HG03097 (cell line): ENCODE data around the gene STS.
"Not testable (repeated sequence)": the region's sequence is repeated elsewhere in the genome, so short reads cannot be mapped to it uniquely, and the experiment has no call there.

ENCODE experiments used
- ATAC-seq: cut with Tn5 transposase; IDR thresholded peaks from one replicate; pipeline ENCODE4 v1.9.1; 2021; ENCODE audit not compliant: unreplicated experiment, low FRiP score

The STS gene

GRCh38 chrX:7178859-7179258 lies 31.3 kb downstream of the STS start:
- not testable (repeated sequence) for ATAC-seq

- ATAC-seq = no peak
Observed at GRCh38 chrX:7179446-7179845, 31.9 kb downstream of the STS start.

GRCh38 chrX:7184816-7185215 lies 37.3 kb downstream of the STS start:
- ATAC-seq = no peak

GRCh38 chrX:7188672-7189071 lies 41.2 kb downstream of the STS start:
- no peak for ATAC-seq

- ATAC-seq = no peak
Observed at GRCh38 chrX:7190157-7190556, 42.6 kb downstream of the STS start.

GRCh38 chrX:7191681-7192110 lies 44.2 kb downstream of the STS start:
- ATAC-seq = no peak

GRCh38 chrX:7192871-7193270 lies 45.4 kb downstream of the STS start:
- no peak for ATAC-seq

GRCh38 chrX:7194606-7195005 lies 47.1 kb downstream of the STS start:
- no peak for ATAC-seq
